ENCODE measurements around the gene RMND5B. TPM values are rescaled to one million over a fixed set of nuclear protein-coding genes. Genes with fewer than 3 reads are reported as not detected.

RMND5B gene
- total RNA-seq, 1 donor from 2014 or later = 33.4 TPM

DNA sequence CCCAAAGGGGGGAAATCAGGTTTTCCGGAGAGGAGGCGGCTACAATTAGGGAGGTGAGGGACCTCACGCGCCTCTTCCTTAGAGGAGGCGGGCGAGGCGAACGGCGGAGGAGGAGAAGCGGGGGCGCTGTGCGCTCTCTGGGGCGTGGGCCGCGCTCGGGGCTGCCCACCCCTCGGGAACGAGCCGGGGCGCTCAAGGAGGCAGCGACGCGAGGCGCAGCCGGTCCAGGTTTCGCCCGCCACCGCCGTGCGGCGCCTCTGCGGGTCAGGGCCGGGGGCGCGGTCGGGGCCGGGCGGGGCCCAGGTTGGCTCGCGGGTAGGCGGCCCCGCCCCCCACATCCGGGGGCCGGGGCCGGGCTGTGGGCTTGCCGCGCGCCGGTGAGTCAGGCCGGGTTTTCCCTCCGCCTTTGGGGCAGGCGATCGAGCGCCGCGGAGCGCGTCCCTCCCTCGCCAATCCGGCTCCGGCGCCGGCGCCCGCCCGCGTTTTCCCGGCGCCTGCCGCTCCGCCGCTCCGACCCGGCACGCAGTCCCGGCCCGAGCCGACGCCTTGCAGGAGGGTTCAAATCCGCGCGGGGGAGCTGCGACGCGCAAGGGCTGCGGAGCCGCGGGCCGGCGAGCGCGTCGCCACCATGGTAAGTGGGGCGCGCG lies 17.6 kb upstream of the RMND5B start, which contains the start of gene N4BP3:
Gene N4BP3, plus strand, starts transcription at position 392 of the 647 bp plus-strand sequence. CDS start 6,052 bp downstream, outside the sequence.
- no peak for ATAC-seq
- DNase-seq (ENCODE audit: low spot score) = no peak
- intact Hi-C loops (cut with DNase I) = no loop called here

- ATAC-seq = no peak
- DNase-seq (ENCODE audit: low spot score) = no peak
- intact Hi-C loops (cut with DNase I) = no loop called here
Observed at GRCh38 chr5:178113841-178114324, 16.9 kb upstream of the RMND5B start.

- peak; percentile 19 for ATAC-seq
- no peak for DNase-seq (ENCODE audit: low spot score)
- intact Hi-C loops (cut with DNase I) = no loop called here
Observed at GRCh38 chr5:178114325-178115135, 16.3 kb upstream of the RMND5B start.

DNA sequence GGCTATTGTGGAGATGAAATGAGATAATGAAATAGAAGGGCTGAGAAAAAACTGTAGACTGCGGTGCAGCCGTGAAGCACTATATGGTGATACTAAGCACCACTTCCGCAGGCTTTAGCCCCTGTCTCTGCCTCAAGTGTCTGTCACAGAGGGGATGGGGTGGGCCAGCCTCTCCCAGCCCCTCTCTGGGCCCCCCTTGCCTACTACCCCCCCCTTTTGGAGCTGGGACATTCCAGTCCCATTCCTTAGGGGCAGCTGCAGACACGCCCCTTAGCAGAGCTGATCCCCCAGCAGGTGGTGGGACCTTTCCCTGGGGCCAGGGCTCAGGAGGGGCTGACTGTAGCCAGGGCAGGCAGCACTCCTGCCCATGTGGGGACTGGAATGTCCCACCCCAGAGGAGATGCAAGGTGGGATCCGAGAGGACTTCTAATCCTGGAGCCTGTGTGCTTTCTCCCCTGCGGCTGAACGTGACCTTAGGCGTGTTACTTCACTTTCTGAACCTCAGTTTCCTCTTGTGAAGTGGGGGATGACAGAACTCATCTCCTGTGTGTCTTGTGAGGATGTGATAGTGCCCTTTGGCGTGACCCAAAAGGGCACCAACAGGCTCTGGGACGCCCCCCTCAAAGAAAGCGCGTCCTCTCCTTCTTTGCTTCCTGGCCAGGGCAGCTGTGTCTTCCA lies 15.5 kb upstream of the RMND5B start:
- intact Hi-C loops (cut with DNase I) = no loop called here
- ATAC-seq (no peak), DNase-seq (ENCODE audit: low spot score) (no peak)

DNA sequence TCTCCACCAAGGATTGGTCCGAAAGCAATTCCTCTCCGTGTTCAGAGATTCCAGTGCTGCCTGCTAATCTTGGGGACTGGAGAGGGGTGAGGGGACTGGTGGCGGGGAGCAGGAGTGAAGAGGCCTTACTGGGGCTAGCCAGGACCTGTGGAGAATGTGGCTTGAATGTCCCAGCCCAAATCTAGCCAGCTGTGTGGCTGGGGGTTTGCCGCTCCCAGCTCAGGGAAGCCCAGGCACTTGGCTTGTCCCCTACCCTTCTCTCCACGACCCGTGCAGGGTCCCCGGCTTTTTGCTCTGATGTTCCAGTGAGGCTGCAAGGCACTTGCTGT lies 15.0 kb upstream of the RMND5B start:
- intact Hi-C loops (cut with DNase I) = no loop called here
- ATAC-seq (no peak), DNase-seq (ENCODE audit: low spot score) (no peak)

DNA sequence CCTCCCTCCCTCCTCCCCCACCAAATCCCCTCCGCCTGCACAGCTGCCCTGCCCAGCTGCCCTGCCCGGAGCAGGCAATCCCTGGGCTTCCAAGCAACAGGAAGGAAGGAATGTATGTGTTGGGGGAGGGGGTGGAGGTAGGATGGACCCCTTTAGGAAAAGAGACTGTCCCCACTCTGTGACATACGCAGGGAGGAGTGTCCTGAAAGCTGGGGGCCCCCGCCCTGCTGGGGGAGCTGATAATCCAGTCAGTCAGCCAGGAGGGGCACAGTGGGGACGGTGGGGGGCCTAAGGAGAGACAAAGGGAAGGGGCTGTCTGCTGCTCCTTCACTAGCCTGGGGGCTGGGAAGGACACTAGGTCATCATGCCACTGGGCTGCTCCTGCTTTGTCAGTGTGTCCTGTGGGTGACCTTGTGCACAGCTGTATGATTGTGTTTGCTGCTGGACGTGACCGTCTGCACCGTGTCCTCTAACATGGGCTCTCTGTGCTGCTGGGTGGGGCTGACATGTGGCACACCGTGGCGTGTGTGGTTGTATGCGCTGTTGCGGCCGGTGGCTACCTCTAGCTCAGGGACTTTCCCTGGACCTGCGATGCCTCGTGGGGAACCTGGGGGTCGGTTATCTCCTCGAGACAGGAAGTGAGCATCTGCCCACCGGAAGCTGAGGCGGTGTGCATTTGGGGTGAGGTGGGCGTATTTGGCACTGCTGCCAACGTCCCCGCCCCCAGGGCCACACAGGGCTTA lies 14.5 kb upstream of the RMND5B start:
- ATAC-seq = no peak
- DNase-seq (ENCODE audit: low spot score) = no peak
- intact Hi-C loops (cut with DNase I) = no loop called here

DNA sequence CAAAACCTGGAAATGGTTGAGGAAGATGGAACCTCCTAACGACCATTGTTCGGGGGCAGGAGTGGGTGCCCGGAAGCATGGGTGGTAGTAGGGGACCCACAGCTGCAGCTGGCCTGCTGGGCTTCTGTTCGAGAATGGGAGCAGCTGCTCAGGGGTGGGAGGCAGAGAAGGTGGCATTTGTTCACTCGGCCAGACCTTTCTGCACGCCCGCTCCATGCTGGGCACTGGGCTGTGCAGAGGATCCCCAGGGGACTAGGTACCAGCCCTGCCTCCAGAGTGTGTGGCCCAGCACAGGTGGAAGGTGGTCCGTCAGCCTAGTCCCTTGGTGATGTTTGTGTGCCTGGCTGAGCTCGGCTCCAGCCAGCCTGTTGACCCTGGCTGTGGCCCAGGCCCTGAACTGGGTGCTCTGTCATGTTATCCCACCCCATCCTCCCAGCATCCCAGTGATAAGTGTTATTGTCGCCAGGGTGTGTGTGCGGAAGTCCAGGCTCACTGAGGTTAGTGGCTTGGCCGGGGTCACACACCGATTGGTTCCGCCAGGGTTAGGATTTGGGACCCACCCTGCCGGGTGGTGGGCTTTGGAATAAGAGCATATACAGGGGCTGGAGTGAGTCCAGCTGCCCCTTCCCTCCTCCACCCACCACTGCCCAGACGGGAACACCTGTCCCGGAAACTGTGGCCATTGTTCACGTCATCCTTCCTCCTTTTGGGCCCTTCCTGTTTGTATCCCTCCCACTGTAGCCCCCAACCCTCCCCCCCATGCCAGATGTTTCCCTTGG lies 12.7 kb upstream of the RMND5B start:
- ATAC-seq (no peak), DNase-seq (ENCODE audit: low spot score) (no peak)
- intact Hi-C loops (cut with DNase I) = no loop called here

- DNase-seq (ENCODE audit: low spot score) = no peak
- ATAC-seq = no peak
- intact Hi-C loops (cut with DNase I) = no loop called here
Observed at GRCh38 chr5:178119915-178120606, 10.8 kb upstream of the RMND5B start.

DNA sequence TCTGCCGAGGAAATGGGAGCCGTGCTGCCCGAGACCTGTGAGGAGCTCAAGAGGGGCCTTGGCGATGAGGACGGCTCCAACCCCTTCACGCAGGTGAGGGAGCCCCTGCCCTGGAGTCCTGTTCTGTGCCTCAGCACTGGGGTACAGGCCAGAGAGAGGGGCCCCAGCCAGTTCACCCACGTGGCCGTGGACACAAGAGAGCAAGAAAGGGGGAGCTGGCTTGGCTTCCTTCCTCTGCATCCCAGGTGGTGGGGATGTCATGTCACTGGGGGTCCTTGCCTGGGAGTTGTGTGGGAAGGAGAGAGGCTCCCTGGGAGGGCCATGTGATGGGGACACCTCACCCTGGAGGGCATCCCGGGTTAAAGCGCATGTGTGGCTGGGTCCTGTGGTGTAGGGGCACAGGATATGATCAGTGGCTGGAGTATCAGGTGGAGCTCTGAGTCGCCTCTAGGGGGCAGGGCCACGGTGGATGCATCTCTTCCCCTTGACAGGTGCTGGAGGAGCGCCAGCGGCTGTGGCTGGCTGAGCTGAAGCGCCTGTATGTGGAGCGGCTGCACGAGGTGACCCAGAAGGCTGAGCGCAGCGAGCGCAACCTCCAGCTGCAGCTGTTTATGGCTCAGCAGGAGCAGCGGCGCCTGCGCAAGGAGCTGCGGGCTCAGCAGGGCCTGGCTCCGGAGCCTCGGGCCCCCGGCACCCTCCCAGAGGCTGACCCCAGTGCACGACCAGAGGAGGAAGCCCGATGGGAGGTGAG lies 10.0 kb upstream of the RMND5B start:
- intact Hi-C loops (cut with DNase I) = no loop called here
- peak; percentile 59 for ATAC-seq
- DNase-seq (ENCODE audit: low spot score) = peak; percentile 80

DNA sequence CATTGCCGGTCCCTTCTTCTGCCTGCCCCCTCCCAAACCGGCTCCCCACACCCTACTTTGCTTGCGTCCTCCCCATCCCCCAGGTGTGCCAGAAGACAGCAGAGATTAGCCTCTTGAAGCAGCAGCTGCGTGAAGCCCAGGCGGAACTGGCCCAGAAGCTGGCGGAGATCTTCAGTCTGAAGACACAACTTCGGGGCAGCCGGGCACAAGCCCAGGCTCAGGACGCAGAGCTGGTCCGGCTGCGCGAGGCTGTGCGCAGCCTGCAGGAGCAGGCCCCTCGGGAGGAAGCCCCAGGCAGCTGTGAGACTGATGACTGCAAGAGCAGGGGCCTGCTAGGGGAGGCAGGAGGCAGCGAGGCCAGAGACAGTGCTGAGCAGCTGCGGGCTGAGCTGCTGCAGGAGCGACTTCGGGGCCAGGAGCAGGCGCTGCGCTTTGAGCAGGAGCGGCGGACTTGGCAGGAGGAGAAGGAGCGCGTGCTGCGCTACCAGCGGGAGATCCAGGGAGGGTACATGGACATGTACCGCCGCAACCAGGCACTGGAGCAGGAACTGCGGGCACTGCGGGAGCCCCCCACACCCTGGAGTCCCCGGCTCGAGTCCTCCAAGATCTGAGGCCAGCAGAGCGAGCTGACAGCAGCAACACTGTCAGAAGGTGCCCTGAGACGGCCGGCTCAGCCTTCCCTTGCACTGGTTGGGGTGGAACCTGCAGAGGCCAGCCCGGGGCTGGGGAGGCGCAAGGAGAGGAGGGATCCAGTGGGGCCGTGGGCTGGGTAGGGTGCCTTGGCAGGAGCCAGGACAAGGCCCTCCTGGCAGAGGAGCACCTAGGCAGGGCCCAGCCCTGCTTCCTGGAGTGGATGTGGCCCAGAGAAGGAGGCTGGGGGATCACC lies 9.2 kb upstream of the RMND5B start:
- DNase-seq (ENCODE audit: low spot score) (no peak), ATAC-seq (peak; percentile 70)
- intact Hi-C loops (cut with DNase I) = no loop called here

DNA sequence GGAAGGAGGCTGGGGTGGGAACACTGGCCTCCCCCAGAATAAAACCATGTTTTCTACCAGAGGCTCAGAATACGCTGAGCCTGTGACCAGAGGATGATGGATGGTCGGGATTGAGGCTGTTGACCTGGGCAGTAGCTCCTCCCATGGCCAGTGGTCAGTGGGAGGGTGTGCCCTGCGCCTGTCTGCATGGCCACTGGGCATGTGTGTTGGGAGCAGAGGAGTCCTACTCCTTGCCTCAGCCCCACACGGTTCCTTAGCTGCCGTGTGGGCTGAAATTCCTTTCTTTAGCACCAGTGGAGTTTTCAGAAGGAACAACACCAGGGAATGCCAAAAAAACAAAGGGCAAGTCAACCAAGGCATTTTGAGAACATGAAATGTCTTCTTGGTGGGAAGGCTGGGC lies 8.5 kb upstream of the RMND5B start:
- intact Hi-C loops (cut with DNase I) = no loop called here
- no peak for DNase-seq (ENCODE audit: low spot score)
- ATAC-seq = no peak

DNA sequence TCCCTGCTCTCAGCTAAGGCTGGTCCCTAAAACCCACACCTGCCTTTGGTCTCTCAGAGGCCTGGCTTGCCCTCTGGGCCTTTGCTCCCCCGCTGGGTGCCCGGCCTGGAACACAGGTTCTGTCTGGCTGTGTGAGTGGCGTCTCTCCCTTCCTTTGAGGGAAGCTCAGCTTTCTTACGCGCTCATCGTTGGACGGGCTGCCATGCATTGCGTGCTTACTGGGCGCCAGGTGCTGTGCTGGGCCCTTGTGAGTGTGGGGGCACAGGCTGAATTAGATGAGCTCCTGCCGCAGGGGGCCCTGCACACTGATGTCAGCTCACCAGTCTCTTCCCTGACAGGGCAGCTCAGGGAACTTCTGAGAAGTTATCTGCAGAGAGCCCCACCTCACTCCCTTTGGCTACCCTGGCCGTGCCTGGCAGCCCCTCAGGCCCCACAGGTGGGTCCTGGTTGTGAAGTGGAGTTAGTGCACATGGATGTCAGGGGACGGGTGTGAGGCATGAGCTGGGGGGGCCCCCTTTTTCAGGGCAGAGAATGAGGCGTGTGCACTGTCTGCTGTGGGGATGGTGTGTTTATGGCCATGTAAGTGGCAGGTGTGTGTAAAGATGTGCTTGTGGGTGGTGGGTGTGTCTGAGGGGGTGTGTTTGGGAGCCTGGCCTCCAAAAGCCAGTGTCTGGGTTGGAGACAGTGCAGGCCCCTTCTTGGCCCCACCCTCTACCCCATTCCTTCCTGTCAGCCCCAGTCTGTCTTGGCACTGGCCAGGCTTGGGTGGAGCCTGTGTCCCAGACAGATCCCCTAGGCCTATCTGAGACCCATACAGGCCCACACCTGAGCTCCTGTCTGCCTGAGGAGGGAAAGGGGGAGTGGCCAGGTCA lies 7.5 kb upstream of the RMND5B start:
- DNase-seq (ENCODE audit: low spot score) (no peak), ATAC-seq (no peak)
- intact Hi-C loops (cut with DNase I) = no loop called here

- intact Hi-C loops (cut with DNase I) = no loop called here
- ATAC-seq (no peak), DNase-seq (ENCODE audit: low spot score) (no peak)
Observed at GRCh38 chr5:178123966-178124925, 6.6 kb upstream of the RMND5B start.

DNA sequence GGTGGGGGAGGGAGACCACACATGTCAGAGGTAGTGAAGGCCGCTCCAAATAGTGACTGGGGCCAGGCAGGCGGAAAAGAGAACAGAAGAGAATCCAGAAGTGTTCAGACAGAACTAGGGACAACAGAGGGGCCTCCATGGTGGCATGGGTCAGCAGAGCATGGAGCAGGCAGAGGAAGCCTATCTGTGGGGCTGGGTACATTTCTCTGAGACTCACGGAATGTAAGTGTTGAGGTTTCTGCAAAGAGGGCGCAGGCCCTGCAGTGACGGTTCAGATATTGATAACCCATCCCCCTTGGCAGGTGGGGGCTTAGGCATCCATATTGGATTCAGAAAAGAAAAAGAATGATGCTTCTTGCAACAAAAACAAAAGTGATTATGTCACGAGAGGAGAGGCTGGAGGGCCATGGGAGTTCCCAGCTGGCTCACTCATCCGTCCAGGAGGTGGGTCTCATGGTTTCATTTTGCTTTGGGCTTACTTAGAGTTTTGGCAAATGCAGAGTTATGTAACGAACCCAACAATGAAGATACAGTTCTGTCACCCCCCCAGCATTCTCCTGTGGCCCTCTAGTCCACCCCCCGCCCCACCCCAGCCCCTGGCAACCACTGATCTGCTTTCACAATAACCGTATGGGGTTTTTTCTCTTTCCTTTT lies 5.4 kb upstream of the RMND5B start:
- DNase-seq (ENCODE audit: low spot score) = no peak
- intact Hi-C loops (cut with DNase I) = no loop called here
- ATAC-seq = peak; percentile 85
